ENCODE measurements around the gene MACROD2.

MACROD2 gene

GRCh38 chr20:15166744-15167143, 1171.4 kb downstream of the MACROD2 start:
- Histone ChIP-seq H3K9me3 (ENCODE audit: control insufficient read depth, insufficient read depth, low read depth, low read length) (no peaks in the 10 kb centered on the region), H3K4me3 (ENCODE audit: low read depth, low read length) (no peak overlapping the region), H3K27ac (ENCODE audit: extremely low read depth, low read depth, low read length) (no peak overlapping the region), H3K36me3 (ENCODE audit: control insufficient read depth in 2 of 2, insufficient read depth in 1 of 2, low read length in 2 of 2) (no peaks in the 10 kb centered on the region), H3K4me1 (ENCODE audit: control insufficient read depth, insufficient read depth, low read length) (no peaks in the 10 kb centered on the region)
- no peak for TF ChIP-seq ZNF768 (tag by site-specific recombination; IDR thresholded peaks at IDR 0.05)
- no peak for TF ChIP-seq ZNF692 (tag by site-specific recombination; IDR thresholded peaks at IDR 0.05)
- TF ChIP-seq ZNF335 (tag by site-specific recombination; conservative IDR thresholded peaks at IDR 0.05) = no peak
- no peak for TF ChIP-seq ZNF433 (tag by site-specific recombination; IDR thresholded peaks at IDR 0.05; ENCODE audit: low read depth)
- POLR2A ChIA-PET = no interaction called here
- CTCF ChIA-PET = no interaction called here

- Histone ChIP-seq H3K4me1 (ENCODE audit: control insufficient read depth, insufficient read depth, low read length) (no peaks in the 10 kb centered on the region), H3K4me3 (ENCODE audit: low read depth, low read length) (no peak overlapping the region), H3K27ac (ENCODE audit: extremely low read depth, low read depth, low read length) (no peak overlapping the region), H3K9me3 (ENCODE audit: control insufficient read depth, insufficient read depth, low read depth, low read length) (no peaks in the 10 kb centered on the region), H3K36me3 (ENCODE audit: control insufficient read depth in 2 of 2, insufficient read depth in 1 of 2, low read length in 2 of 2) (no peaks in the 10 kb centered on the region)
- CTCF ChIA-PET = interaction anchor here (1.0 kb wide), 1 partner anchor 11 kb away, joined by 7 read pairs; no protein-coding TSS in a partner anchor
- POLR2A ChIA-PET = no interaction called here
- TF ChIP-seq ZNF785 (tag by site-specific recombination; IDR thresholded peaks at IDR 0.05) = no peak
- TF ChIP-seq ZNF404 (tag by site-specific recombination; IDR thresholded peaks at IDR 0.05) = no peak
- no peak for TF ChIP-seq ZNF658 (tag by site-specific recombination; IDR thresholded peaks at IDR 0.05)
- TF ChIP-seq ZBTB21 (tag by site-specific recombination; IDR thresholded peaks at IDR 0.05) = no peak
- TF ChIP-seq ZNF701 (tag by site-specific recombination; IDR thresholded peaks at IDR 0.05) = no peak
- no peak for TF ChIP-seq ZNF354C (tag by site-specific recombination; IDR thresholded peaks at IDR 0.05; ENCODE audit: borderline replicate concordance, low read depth)
- TF ChIP-seq ZBTB17 (tag by site-specific recombination; IDR thresholded peaks at IDR 0.05) = no peak
- no peak for TF ChIP-seq ZNF548 (tag by site-specific recombination; IDR thresholded peaks at IDR 0.05)
- no peak for TF ChIP-seq BCL6B (tag by site-specific recombination; IDR thresholded peaks at IDR 0.05)
- no peak for TF ChIP-seq PRDM2 (tag by site-specific recombination; IDR thresholded peaks at IDR 0.05; ENCODE audit: borderline replicate concordance)
- TF ChIP-seq OSR2 (tag by site-specific recombination; IDR thresholded peaks at IDR 0.05) = no peak
- TF ChIP-seq ZNF654 (tag by site-specific recombination; IDR thresholded peaks at IDR 0.05; ENCODE audit: low read depth) = no peak
- no peak for TF ChIP-seq ZNF48 (tag by site-specific recombination; IDR thresholded peaks at IDR 0.05)
- no peak for TF ChIP-seq ZBTB7A (tag by site-specific recombination; IDR thresholded peaks at IDR 0.05; ENCODE audit: low read depth)
- no peak for TF ChIP-seq ZNF623 (tag by site-specific recombination; IDR thresholded peaks at IDR 0.05)
- TF ChIP-seq MZF1 (tag by site-specific recombination; IDR thresholded peaks at IDR 0.05; ENCODE audit: borderline replicate concordance) = no peak
- no peak for TF ChIP-seq OVOL3 (tag by site-specific recombination; IDR thresholded peaks at IDR 0.05)
- no peak for TF ChIP-seq ZSCAN5A (tag by site-specific recombination; IDR thresholded peaks at IDR 0.05)
- no peak for TF ChIP-seq ZNF248 (tag by site-specific recombination; IDR thresholded peaks at IDR 0.05)
- no peak for TF ChIP-seq KLF9 (tag by site-specific recombination; IDR thresholded peaks at IDR 0.05; ENCODE audit: low read depth)
These were observed 1175.7 kb downstream of the MACROD2 start for GRCh38 chr20:15171016-15171415.
